Astrocyte (in vitro differentiated cells and primary cell): ENCODE data around the gene BRF1. TPM values are rescaled to one million over a fixed set of nuclear protein-coding genes. Genes with fewer than 3 reads are reported as not detected.

Source experiments
- DNase-seq: peaks from one replicate; pipeline ENCODE4 v3.0.0-alpha.2; 2010; ENCODE audit warnings: low read depth
- FAIRE-seq: peaks from 2 replicates; lab custom pipeline; 2011; peaks lifted over from hg19 to GRCh38; lab: Jason Lieb, UNC
- H2AFZ ChIP-seq: 2 replicates; pipeline ENCODE4 v1.6.0; 2012; ENCODE audit warnings: low read depth, low read length, inconsistent platforms
- H3K27ac ChIP-seq: 2 replicates; pipeline ENCODE4 v1.5.1; 2011; ENCODE audit warnings: low read depth, low read length, inconsistent platforms
- H3K27me3 ChIP-seq: 2 replicates; pipeline ENCODE4 v1.6.0; 2011; ENCODE audit warnings: low read length, inconsistent platforms; ENCODE audit not compliant: insufficient read depth
- H3K36me3 ChIP-seq: 2 replicates; pipeline ENCODE4 v1.5.1; 2011; ENCODE audit warnings: low read length, inconsistent platforms; ENCODE audit not compliant: insufficient read depth
- H3K4me1 ChIP-seq: 2 replicates; pipeline ENCODE4 v1.5.1; 2011; ENCODE audit warnings: low read length, inconsistent platforms; ENCODE audit not compliant: insufficient read depth
- H3K4me2 ChIP-seq: 2 replicates; pipeline ENCODE4 v1.6.0; 2012; ENCODE audit warnings: low read length, inconsistent platforms
- H3K4me3 ChIP-seq: 2 replicates; pipeline ENCODE4 v1.5.1; 2011; ENCODE audit warnings: low read depth, mild to moderate bottlenecking, low read length, inconsistent platforms; ENCODE audit not compliant: insufficient read depth
- H3K79me2 ChIP-seq: 2 replicates; pipeline ENCODE4 v1.6.0; 2012; ENCODE audit warnings: mild to moderate bottlenecking, low read length, inconsistent platforms; ENCODE audit not compliant: insufficient read depth
- H3K9ac ChIP-seq: 2 replicates; pipeline ENCODE4 v1.6.0; 2012; ENCODE audit warnings: mild to moderate bottlenecking, low read length, inconsistent platforms
- H3K9me3 ChIP-seq: 2 replicates; pipeline ENCODE4 v1.5.1; 2012; ENCODE audit warnings: low read depth, mild to moderate bottlenecking, low read length, inconsistent platforms; ENCODE audit not compliant: insufficient read depth
- H4K20me1 ChIP-seq: 2 replicates; pipeline ENCODE4 v1.6.0; 2012; ENCODE audit warnings: low read length, inconsistent platforms; ENCODE audit not compliant: insufficient read depth
- H3K27ac Mint-ChIP-seq: one replicate; pipeline ENCODE4 v1.8.0; 2021; ENCODE audit warnings: mild to moderate bottlenecking, mixed read lengths; ENCODE audit not compliant: unreplicated experiment
- H3K27me3 Mint-ChIP-seq: one replicate; pipeline ENCODE4 v1.8.0; 2021; ENCODE audit warnings: low read depth, mixed read lengths; ENCODE audit not compliant: unreplicated experiment
- H3K36me3 Mint-ChIP-seq: one replicate; pipeline ENCODE4 v1.8.0; 2021; ENCODE audit warnings: low read depth, mixed read lengths; ENCODE audit not compliant: unreplicated experiment
- H3K4me1 Mint-ChIP-seq: one replicate; pipeline ENCODE4 v1.8.0; 2021; ENCODE audit warnings: low read depth, mixed read lengths; ENCODE audit not compliant: unreplicated experiment
- H3K4me3 Mint-ChIP-seq: one replicate; pipeline ENCODE4 v1.8.0; 2021; ENCODE audit warnings: mild to moderate bottlenecking, moderate library complexity, mixed read lengths; ENCODE audit not compliant: unreplicated experiment
- H3K9me3 Mint-ChIP-seq: one replicate; pipeline ENCODE4 v1.8.0; 2021; ENCODE audit warnings: mild to moderate bottlenecking, mixed read lengths; ENCODE audit not compliant: unreplicated experiment
- CTCF ChIP-seq: IDR thresholded peaks from 2 replicates; pipeline ENCODE4 v1.5.1; 2011; ENCODE audit warnings: low read depth, mild to moderate bottlenecking, inconsistent platforms, low read length, moderate library complexity; ENCODE audit not compliant: insufficient read depth
- EZH2 ChIP-seq: IDR thresholded peaks from 2 replicates; pipeline ENCODE4 v1.6.1; 2012; ENCODE audit warnings: mild to moderate bottlenecking, low read length, inconsistent platforms; ENCODE audit not compliant: insufficient read depth
- total RNA-seq: library from RNA; stranded (reverse); gene quantifications from 2 replicates; pipeline ENCODE4 v1.2.1, GENCODE V29; 2021

BRF1 gene
- total RNA-seq, 1 donor from 2014 or later, result 20.5 TPM

GRCh38 chr14:105195522-105196264 lies 105.1 kb downstream of the BRF1 start:
- H3K27ac Mint-ChIP-seq, result no peak overlapping the region
- H3K4me3 Mint-ChIP-seq, result no peak overlapping the region
- Histone ChIP-seq H4K20me1 (no peaks in the 10 kb centered on the region), H3K4me2 (peak overlapping the region; percentile 46), H3K36me3 (no peaks in the 10 kb centered on the region), H3K9me3 (no peaks in the 10 kb centered on the region), H3K27me3 (peaks cover 5% of the 10 kb centered on the region), H3K4me1 (peaks cover 26% of the 10 kb centered on the region), H2AFZ (no peak overlapping the region), H3K4me3 (no peak overlapping the region), H3K79me2 (no peaks in the 10 kb centered on the region), H3K9ac (no peak overlapping the region), H3K27ac (no peak overlapping the region)
- H3K9me3 Mint-ChIP-seq, result no peaks in the 10 kb centered on the region
- H3K4me1 Mint-ChIP-seq, result peaks cover 2% of the 10 kb centered on the region
- peaks cover 34% of the 10 kb centered on the region for H3K27me3 Mint-ChIP-seq
- DNase-seq (no peak), FAIRE-seq (no peak)
- TF ChIP-seq CTCF (no peak), EZH2 (no peak)
- no peaks in the 10 kb centered on the region for H3K36me3 Mint-ChIP-seq

GRCh38 chr14:105195051-105195450 lies 105.8 kb downstream of the BRF1 start:
- H3K9ac ChIP-seq, result no peak overlapping the region
- H3K79me2 ChIP-seq, result no peaks in the 10 kb centered on the region
- Mint-ChIP-seq H3K36me3 (no peaks in the 10 kb centered on the region), H3K27ac (no peak overlapping the region), H3K27me3 (peaks cover 27% of the 10 kb centered on the region), H3K4me3 (no peak overlapping the region), H3K4me1 (peaks cover 2% of the 10 kb centered on the region), H3K9me3 (no peaks in the 10 kb centered on the region)
- H3K4me2 ChIP-seq, result no peak overlapping the region
- no peaks in the 10 kb centered on the region for H3K36me3 ChIP-seq
- no peaks in the 10 kb centered on the region for H3K9me3 ChIP-seq
- no peak for DNase-seq
- no peak overlapping the region for H3K4me3 ChIP-seq
- H4K20me1 ChIP-seq, result no peaks in the 10 kb centered on the region
- peaks cover 5% of the 10 kb centered on the region for H3K27me3 ChIP-seq
- TF ChIP-seq EZH2 (no peak), CTCF (no peak)
- peaks cover 26% of the 10 kb centered on the region for H3K4me1 ChIP-seq
- no peak for FAIRE-seq
- H3K27ac ChIP-seq, result no peak overlapping the region
- H2AFZ ChIP-seq, result no peak overlapping the region
